Stimulated activated CD8-positive, alpha-beta memory T cell treated with anti-CD3 and anti-CD28 coated beads, Interleukin-4, amount 100 ng/mL, for 48 hours (primary cell): Measurements from ENCODE around the gene MMP13.
"Not testable (repeated sequence)": the region's sequence is repeated elsewhere in the genome, so short reads cannot be mapped to it uniquely, and the experiment has no call there.

Experiments
- DNase-seq: peaks from one replicate; pipeline ENCODE4 v3.0.0-alpha.2; 2020

Gene MMP13

GRCh38 chr11:102935514-102935913 lies 20.0 kb downstream of the MMP13 start:
- DNase-seq: no peak

GRCh38 chr11:102934735-102935134 lies 20.8 kb downstream of the MMP13 start:
- DNase-seq: no peak

GRCh38 chr11:102933627-102934026 lies 21.9 kb downstream of the MMP13 start:
- DNase-seq: no peak

- no peak for DNase-seq
Measured at GRCh38 chr11:102932678-102933077, 22.9 kb downstream of the MMP13 start.

- no peak for DNase-seq
Measured at GRCh38 chr11:102930451-102930850, 25.1 kb downstream of the MMP13 start.

GRCh38 chr11:102929972-102930371 lies 25.6 kb downstream of the MMP13 start:
- no peak for DNase-seq

- no peak for DNase-seq
Measured at GRCh38 chr11:102929166-102929565, 26.4 kb downstream of the MMP13 start.

- DNase-seq: no peak
Measured at GRCh38 chr11:102928247-102928646, 27.3 kb downstream of the MMP13 start.

- no peak for DNase-seq
Measured at GRCh38 chr11:102927624-102927990, 27.9 kb downstream of the MMP13 start.

GRCh38 chr11:102926961-102927623 lies 28.4 kb downstream of the MMP13 start:
- no peak for DNase-seq

- DNase-seq: no peak
Measured at GRCh38 chr11:102926517-102926916, 29.0 kb downstream of the MMP13 start.

- no peak for DNase-seq
Measured at GRCh38 chr11:102925988-102926387, 29.5 kb downstream of the MMP13 start.

GRCh38 chr11:102924851-102925380 lies 30.6 kb downstream of the MMP13 start:
- no peak for DNase-seq

GRCh38 chr11:102921587-102922220 lies 33.8 kb downstream of the MMP13 start:
- no peak for DNase-seq

GRCh38 chr11:102920118-102920684 lies 35.3 kb downstream of the MMP13 start:
- no peak for DNase-seq

GRCh38 chr11:102915044-102915375 lies 40.5 kb downstream of the MMP13 start:
- no peak for DNase-seq

GRCh38 chr11:102914238-102915043 lies 41.1 kb downstream of the MMP13 start:
- no peak for DNase-seq

- no peak for DNase-seq
Measured at GRCh38 chr11:102912482-102912830, 43.1 kb downstream of the MMP13 start.

- DNase-seq: no peak
Measured at GRCh38 chr11:102911758-102912481, 43.6 kb downstream of the MMP13 start.

- not testable (repeated sequence) for DNase-seq
Measured at GRCh38 chr11:102905848-102906247, 49.7 kb downstream of the MMP13 start.

GRCh38 chr11:102903895-102904294 lies 51.6 kb downstream of the MMP13 start:
- DNase-seq: not testable (repeated sequence)

- no peak for DNase-seq
Measured at GRCh38 chr11:102900346-102900745, 55.2 kb downstream of the MMP13 start.
